Measurements from ENCODE around the gene ZDHHC20.

ZDHHC20 gene

DNA sequence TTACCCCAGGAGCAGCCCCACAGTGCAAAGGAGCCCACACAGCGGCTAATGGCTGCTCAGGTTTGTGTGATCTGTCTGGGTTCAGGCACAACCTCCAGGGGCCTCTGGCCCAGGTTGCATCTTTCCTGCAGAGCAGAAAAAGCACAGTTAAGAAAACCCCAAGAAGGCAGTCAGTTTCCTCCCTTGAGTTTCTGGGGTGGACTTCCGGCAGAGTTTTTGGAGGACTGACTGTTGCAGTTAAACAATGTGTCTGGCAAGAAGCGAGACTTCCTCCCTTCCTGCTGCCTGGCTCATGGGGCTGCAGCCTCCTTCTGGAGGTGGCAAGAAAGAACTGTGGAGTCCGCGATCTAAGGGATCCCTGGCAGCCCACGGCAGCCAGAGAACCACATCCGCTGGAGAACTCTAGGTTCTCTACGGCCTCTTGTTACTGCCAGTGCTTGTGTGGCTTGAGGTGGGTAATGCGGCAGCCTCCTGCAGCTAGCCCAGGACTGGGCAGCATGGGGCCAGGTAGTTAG, 114.4 kb downstream of the ZDHHC20 start:
- ChIA-PET CTCF (no interaction called here), POLR2A (no interaction called here)
- TF ChIP-seq, protein P1, sequence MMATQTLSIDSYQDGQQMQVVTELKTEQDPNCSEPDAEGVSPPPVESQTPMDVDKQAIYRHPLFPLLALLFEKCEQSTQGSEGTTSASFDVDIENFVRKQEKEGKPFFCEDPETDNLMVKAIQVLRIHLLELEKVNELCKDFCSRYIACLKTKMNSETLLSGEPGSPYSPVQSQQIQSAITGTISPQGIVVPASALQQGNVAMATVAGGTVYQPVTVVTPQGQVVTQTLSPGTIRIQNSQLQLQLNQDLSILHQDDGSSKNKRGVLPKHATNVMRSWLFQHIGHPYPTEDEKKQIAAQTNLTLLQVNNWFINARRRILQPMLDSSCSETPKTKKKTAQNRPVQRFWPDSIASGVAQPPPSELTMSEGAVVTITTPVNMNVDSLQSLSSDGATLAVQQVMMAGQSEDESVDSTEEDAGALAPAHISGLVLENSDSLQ (IDR thresholded peaks at IDR 0.05) = no peak
- TF ChIP-seq ZNF384 (IDR thresholded peaks at IDR 0.05) (no peak), SUZ12 (IDR thresholded peaks at IDR 0.05) (no peak), LEF1 (IDR thresholded peaks at IDR 0.05; ENCODE audit: borderline replicate concordance) (no peak), FOXK2 (IDR thresholded peaks at IDR 0.05) (no peak), BHLHE40 (IDR thresholded peaks at IDR 0.05; ENCODE audit: borderline replicate concordance) (no peak), HDGF (IDR thresholded peaks at IDR 0.05; ENCODE audit: borderline replicate concordance) (no peak), L3MBTL2 (conservative IDR thresholded peaks at IDR 0.05) (no peak), TARDBP (IDR thresholded peaks at IDR 0.05) (no peak), CTBP1 (IDR thresholded peaks at IDR 0.05; ENCODE audit: borderline replicate concordance) (no peak), NFRKB (IDR thresholded peaks at IDR 0.05) (no peak), FOXM1 (IDR thresholded peaks at IDR 0.05; ENCODE audit: borderline replicate concordance) (no peak), FOXA1 (IDR thresholded peaks at IDR 0.05) (no peak), SP1 (IDR thresholded peaks at IDR 0.05) (no peak), ELF4 (IDR thresholded peaks at IDR 0.05) (no peak), ARNT (IDR thresholded peaks at IDR 0.05) (no peak)
- no peak for DNase-seq (ENCODE audit: extremely low spot score)

DNA sequence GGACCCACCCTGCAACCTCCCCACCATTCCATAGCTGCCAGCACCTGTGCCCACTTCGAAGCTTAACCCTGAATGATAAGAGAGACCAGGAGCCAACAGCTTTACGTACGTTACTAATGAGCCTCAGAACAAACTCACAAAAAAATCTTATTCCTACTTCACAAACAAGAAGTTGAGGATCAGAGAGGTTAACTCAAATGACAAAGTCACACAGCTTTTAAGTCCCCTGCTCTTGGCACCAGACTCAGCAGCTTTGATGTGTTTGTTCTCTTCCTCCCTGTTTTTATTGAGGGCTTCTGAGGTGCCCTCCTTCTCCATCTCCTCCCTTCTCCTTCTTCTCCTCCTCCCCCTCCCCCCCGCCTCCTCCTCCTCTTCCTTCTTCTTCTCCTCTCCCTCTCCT, 115.4 kb downstream of the ZDHHC20 start:
- CTCF ChIA-PET = no interaction called here
- POLR2A ChIA-PET = no interaction called here
- TF ChIP-seq SUZ12 (IDR thresholded peaks at IDR 0.05) (no peak), NFRKB (IDR thresholded peaks at IDR 0.05) (no peak), ARNT (IDR thresholded peaks at IDR 0.05) (no peak), CTBP1 (IDR thresholded peaks at IDR 0.05; ENCODE audit: borderline replicate concordance) (no peak), TARDBP (IDR thresholded peaks at IDR 0.05) (no peak), HDGF (IDR thresholded peaks at IDR 0.05; ENCODE audit: borderline replicate concordance) (no peak), LEF1 (IDR thresholded peaks at IDR 0.05; ENCODE audit: borderline replicate concordance) (no peak)
- TF ChIP-seq, protein P1 (IDR thresholded peaks at IDR 0.05) = no peak
- DNase-seq (ENCODE audit: extremely low spot score) = no peak

DNA sequence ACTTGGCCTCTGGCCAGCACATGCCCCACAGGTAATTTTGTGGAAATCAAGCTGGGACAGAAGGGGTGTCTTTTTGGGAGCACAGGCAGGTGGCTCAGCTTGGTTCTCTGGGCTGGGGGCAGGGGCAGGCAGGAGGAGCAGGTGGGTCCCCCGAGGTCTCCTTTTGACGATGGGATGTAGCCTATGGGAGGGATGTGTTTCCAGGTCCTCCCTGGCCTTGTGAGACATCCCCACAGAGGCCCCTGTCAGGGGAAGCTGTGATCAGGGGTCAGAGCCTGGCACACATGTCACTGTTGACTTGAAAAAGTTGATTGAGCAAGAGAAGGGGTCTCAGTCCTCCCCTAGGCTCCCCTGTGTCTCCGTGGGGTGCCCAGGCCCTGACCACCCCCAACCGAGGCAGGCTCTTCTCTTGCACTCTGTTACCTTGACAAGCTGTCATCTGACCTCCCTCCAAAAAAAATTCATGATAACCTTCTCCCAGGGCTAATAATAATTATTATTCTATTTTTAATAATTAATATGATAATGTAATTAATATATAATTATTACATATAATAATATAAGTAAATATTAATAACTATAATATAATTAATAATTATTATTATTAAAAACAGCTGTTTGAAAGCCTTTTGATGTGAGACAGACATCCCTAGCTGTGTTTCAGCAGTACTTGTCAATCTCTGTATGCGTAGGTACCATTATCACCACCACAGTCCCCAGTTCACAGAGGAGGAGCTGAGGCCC, 116.2 kb downstream of the ZDHHC20 start:
- DNase-seq (ENCODE audit: extremely low spot score) = no peak
- ChIA-PET POLR2A (no interaction called here), CTCF (no interaction called here)
- TF ChIP-seq HDGF (IDR thresholded peaks at IDR 0.05; ENCODE audit: borderline replicate concordance) (no peak), BHLHE40 (IDR thresholded peaks at IDR 0.05; ENCODE audit: borderline replicate concordance) (no peak), ELF4 (IDR thresholded peaks at IDR 0.05) (no peak), TARDBP (IDR thresholded peaks at IDR 0.05) (no peak), LEF1 (IDR thresholded peaks at IDR 0.05; ENCODE audit: borderline replicate concordance) (no peak), L3MBTL2 (conservative IDR thresholded peaks at IDR 0.05) (no peak), FOXA1 (IDR thresholded peaks at IDR 0.05) (no peak), FOXM1 (IDR thresholded peaks at IDR 0.05; ENCODE audit: borderline replicate concordance) (no peak), SP1 (IDR thresholded peaks at IDR 0.05) (no peak), FOXK2 (IDR thresholded peaks at IDR 0.05) (no peak), ARNT (IDR thresholded peaks at IDR 0.05) (no peak), NFRKB (IDR thresholded peaks at IDR 0.05) (no peak), ZNF384 (IDR thresholded peaks at IDR 0.05) (no peak), SUZ12 (IDR thresholded peaks at IDR 0.05) (no peak), CTBP1 (IDR thresholded peaks at IDR 0.05; ENCODE audit: borderline replicate concordance) (no peak)
- TF ChIP-seq, protein P1 (IDR thresholded peaks at IDR 0.05) = no peak

DNA sequence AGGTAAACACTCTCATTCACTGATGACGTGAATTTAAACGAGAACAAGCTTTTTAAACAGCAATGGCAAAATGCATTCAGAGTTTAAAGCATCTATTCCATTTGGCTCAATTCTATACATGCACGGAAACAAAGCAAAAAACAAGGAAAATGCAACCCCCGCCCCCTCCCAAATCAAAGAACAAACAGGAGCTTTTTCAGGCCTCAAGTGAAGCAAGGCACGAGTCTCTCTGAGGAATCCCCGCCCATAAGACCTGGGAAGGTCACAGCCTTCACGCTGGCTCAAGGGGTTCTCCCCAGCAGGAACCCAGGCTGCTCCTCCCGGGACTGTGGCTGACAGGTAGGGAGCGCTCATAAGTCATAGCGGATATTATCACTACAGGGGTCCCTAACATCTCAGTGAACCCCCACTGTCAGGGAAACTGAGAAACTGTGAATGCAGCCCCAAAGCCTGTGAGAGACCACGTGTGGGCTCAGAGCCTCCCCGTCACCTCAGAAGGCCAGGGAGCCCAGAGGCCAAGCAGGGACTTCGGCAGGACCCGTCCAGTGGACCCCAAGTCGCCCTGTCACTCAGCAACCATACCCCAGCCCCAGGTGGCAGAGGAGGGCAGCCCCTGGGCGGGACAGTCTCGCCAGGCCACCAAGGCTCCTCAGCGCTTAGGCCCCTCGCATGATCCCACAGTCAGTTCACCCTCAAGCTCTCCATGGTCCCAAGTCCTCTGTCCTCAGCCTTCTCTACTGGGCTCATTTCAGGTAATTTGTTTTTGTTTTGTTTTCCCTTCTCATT, 117.3 kb downstream of the ZDHHC20 start:
- ChIA-PET CTCF (no interaction called here), POLR2A (no interaction called here)
- DNase-seq (ENCODE audit: extremely low spot score) = no peak
- TF ChIP-seq L3MBTL2 (conservative IDR thresholded peaks at IDR 0.05) (peak; percentile 56), TARDBP (IDR thresholded peaks at IDR 0.05) (no peak)

DNA sequence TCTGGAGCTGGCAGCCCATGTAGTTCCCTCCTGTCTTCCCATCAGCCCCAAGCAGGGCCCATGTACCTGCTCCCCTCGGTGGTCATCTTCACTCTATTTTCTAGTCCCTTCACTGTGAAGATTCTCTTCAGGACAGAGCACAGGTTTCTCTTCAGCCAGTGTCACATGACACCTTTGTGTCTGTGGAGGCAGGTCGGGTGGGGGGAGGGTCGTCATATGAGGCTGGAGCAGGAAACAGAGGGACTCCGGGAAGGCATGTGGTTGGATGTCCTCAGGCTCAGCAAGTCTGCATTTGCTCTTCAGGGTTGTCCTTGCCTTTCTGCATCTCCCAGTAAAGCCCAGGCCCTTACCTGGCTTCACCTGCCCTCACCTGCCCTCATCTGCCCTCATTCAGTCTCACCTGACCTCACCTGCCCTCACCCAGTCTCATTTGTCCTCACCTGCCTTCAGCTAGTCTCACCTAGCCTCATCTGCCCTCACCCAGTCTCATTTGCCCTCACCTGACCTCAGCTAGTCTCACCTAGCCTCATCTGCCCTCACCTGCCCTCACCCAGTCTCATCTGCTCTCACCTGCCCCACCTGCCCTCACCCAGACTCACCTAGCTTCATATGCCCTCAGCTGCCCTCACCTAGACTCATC, 120.3 kb downstream of the ZDHHC20 start:
- TF ChIP-seq SUZ12 (IDR thresholded peaks at IDR 0.05) (no peak), L3MBTL2 (conservative IDR thresholded peaks at IDR 0.05) (no peak), FOXK2 (IDR thresholded peaks at IDR 0.05) (no peak), SP1 (IDR thresholded peaks at IDR 0.05) (no peak), TARDBP (IDR thresholded peaks at IDR 0.05) (no peak), ZNF384 (IDR thresholded peaks at IDR 0.05) (no peak), LEF1 (IDR thresholded peaks at IDR 0.05; ENCODE audit: borderline replicate concordance) (no peak), CTBP1 (IDR thresholded peaks at IDR 0.05; ENCODE audit: borderline replicate concordance) (no peak), BHLHE40 (IDR thresholded peaks at IDR 0.05; ENCODE audit: borderline replicate concordance) (no peak), FOXM1 (IDR thresholded peaks at IDR 0.05; ENCODE audit: borderline replicate concordance) (no peak), ELF4 (IDR thresholded peaks at IDR 0.05) (no peak), FOXA1 (IDR thresholded peaks at IDR 0.05) (no peak), HDGF (IDR thresholded peaks at IDR 0.05; ENCODE audit: borderline replicate concordance) (no peak), NFRKB (IDR thresholded peaks at IDR 0.05) (no peak), ARNT (IDR thresholded peaks at IDR 0.05) (no peak)
- TF ChIP-seq, protein P1 (IDR thresholded peaks at IDR 0.05) = no peak
- DNase-seq (ENCODE audit: extremely low spot score) = no peak

More for the DNA sequence above, 120.3 kb downstream of the ZDHHC20 start:
- POLR2A ChIA-PET = no interaction called here
- CTCF ChIA-PET = no interaction called here

Data from HEK293T (cell line).